Smooth muscle cell (in vitro differentiated cells): ENCODE measurements around the gene SRPRA. TPM values are rescaled to one million over a fixed set of nuclear protein-coding genes. Genes with fewer than 3 reads are reported as not detected.

Experiments
- DNase-seq: peaks from one replicate; lab custom pipeline; 2025; ENCODE audit not compliant: unreplicated experiment; lab: John Stamatoyannopoulos, UW
- H2AFZ ChIP-seq: fragments of 200-600 bp; sonication (generic); 2 replicates; pipeline ENCODE4 v1.6.0; 2016; ENCODE audit warnings: antibody characterized with exemption, low read depth, mild to moderate bottlenecking
- H3F3A ChIP-seq: fragments of 200-600 bp; sonication (generic); 2 replicates; pipeline ENCODE4 v1.6.0; 2017; ENCODE audit warnings: antibody characterized with exemption, low read depth
- H3K27ac ChIP-seq: fragments of 200-600 bp; sonication (generic); 2 replicates; pipeline ENCODE4 v1.5.1; 2016; ENCODE audit warnings: low read depth, mild to moderate bottlenecking
- H3K27me3 ChIP-seq: fragments of 200-600 bp; sonication (generic); 2 replicates; pipeline ENCODE4 v1.6.1; 2016; ENCODE audit warnings: low read depth, mild to moderate bottlenecking
- H3K36me3 ChIP-seq: fragments of 200-600 bp; sonication (generic); 2 replicates; pipeline ENCODE4 v1.5.1; 2016; ENCODE audit warnings: low read depth
- H3K4me1 ChIP-seq: fragments of 200-600 bp; sonication (generic); 2 replicates; pipeline ENCODE4 v1.5.1; 2016; ENCODE audit warnings: low read depth
- H3K4me2 ChIP-seq: fragments of 200-600 bp; sonication (generic); 2 replicates; pipeline ENCODE4 v1.6.0; 2016; ENCODE audit warnings: mild to moderate bottlenecking
- H3K4me3 ChIP-seq: fragments of 200-600 bp; sonication (generic); 2 replicates; pipeline ENCODE4 v1.5.1; 2016; ENCODE audit warnings: mild to moderate bottlenecking
- H3K79me2 ChIP-seq: fragments of 200-600 bp; sonication (generic); 2 replicates; pipeline ENCODE4 v1.6.0; 2016; ENCODE audit warnings: low read depth, mild to moderate bottlenecking
- H3K9ac ChIP-seq: fragments of 200-600 bp; sonication (generic); 2 replicates; pipeline ENCODE4 v1.6.0; 2016; ENCODE audit warnings: low read depth
- H3K9me3 ChIP-seq: fragments of 200-600 bp; sonication (generic); replicated peaks from 2 replicates; pipeline ENCODE4 v1.5.1; 2016; ENCODE audit warnings: low read depth
- H4K20me1 ChIP-seq: fragments of 200-600 bp; sonication (generic); 2 replicates; pipeline ENCODE4 v1.6.0; 2016; ENCODE audit warnings: low read depth
- WGBS: methylation state at CpG from one replicate; pipeline ENCODE4 v1.1.7; 2016; ENCODE audit warnings: low lambda C conversion rate; 5-methylcytosine and 5-hydroxymethylcytosine counted together
- polyA plus RNA-seq: library from polyadenylated mRNA; unstranded; fragments of >200 nt; fragmentation: Nextera tagmentation; extraction: Ambion mirVana; gene quantifications from 2 replicates; pipeline ENCODE4 v1.2.1, GENCODE V29; 2016
- small RNA-seq: library from RNA; depleted of rRNA; stranded (forward); fragments of <200 nt; gene quantifications from one replicate; pipeline ENCODE3, GENCODE V24; 2014
- total RNA-seq: library from RNA; depleted of rRNA; stranded (reverse); fragments of >200 nt; gene quantifications from 2 replicates; pipeline ENCODE4 v1.2.3, GENCODE V29; 2014
- TF ChIP-seq, protein P1 (sequence below): fragments of 200-600 bp; sonication (generic); IDR thresholded peaks from 2 replicates; pipeline ENCODE4 v1.5.1; 2017; ENCODE audit warnings: borderline replicate concordance, mild to moderate bottlenecking, antibody characterized with exemption; ENCODE audit not compliant: insufficient read depth, poor library complexity, severe bottlenecking

Gene SRPRA
- total and polyA plus RNA-seq, 2 experiments from 2014 or later, result 106 to 115 TPM

- Histone ChIP-seq H4K20me1 (peaks cover 87% of the 10 kb centered on the region), H3K36me3 (no peaks in the 10 kb centered on the region), H3K79me2 (peaks cover 96% of the 10 kb centered on the region), H2AFZ (no peak overlapping the region), H3K4me1 (peaks cover 9% of the 10 kb centered on the region), H3K27me3 (no peaks in the 10 kb centered on the region), H3F3A (no peaks in the 10 kb centered on the region), H3K4me3 (no peak overlapping the region), H3K27ac (no peak overlapping the region), H3K4me2 (no peak overlapping the region), H3K9me3 (no peaks in the 10 kb centered on the region), H3K9ac (no peak overlapping the region)
- 93% methylated on average over 6 of the region's 6 CpGs for WGBS
- no peak for DNase-seq
- TF ChIP-seq, protein P1, sequence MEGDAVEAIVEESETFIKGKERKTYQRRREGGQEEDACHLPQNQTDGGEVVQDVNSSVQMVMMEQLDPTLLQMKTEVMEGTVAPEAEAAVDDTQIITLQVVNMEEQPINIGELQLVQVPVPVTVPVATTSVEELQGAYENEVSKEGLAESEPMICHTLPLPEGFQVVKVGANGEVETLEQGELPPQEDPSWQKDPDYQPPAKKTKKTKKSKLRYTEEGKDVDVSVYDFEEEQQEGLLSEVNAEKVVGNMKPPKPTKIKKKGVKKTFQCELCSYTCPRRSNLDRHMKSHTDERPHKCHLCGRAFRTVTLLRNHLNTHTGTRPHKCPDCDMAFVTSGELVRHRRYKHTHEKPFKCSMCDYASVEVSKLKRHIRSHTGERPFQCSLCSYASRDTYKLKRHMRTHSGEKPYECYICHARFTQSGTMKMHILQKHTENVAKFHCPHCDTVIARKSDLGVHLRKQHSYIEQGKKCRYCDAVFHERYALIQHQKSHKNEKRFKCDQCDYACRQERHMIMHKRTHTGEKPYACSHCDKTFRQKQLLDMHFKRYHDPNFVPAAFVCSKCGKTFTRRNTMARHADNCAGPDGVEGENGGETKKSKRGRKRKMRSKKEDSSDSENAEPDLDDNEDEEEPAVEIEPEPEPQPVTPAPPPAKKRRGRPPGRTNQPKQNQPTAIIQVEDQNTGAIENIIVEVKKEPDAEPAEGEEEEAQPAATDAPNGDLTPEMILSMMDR, result no peak
Measured at GRCh38 chr11:126216526-126217305, 52.0 kb downstream of the SRPRA start.

- no peak for DNase-seq
- H3K9ac ChIP-seq, result no peak overlapping the region
- H3K4me2 ChIP-seq, result no peak overlapping the region
- peak overlapping the region; percentile 32 for H3K4me3 ChIP-seq
- H2AFZ ChIP-seq, result no peak overlapping the region
- no peaks in the 10 kb centered on the region for H3F3A ChIP-seq
- H3K27ac ChIP-seq, result no peak overlapping the region
- peaks cover 13% of the 10 kb centered on the region for H3K4me1 ChIP-seq
- TF ChIP-seq, protein P1, result no peak
- H3K9me3 ChIP-seq, result no peaks in the 10 kb centered on the region
- peaks cover 85% of the 10 kb centered on the region for H3K79me2 ChIP-seq
- WGBS, result 56% methylated on average over 6 of the region's 6 CpGs
- H3K27me3 ChIP-seq, result no peaks in the 10 kb centered on the region
- H3K36me3 ChIP-seq, result no peaks in the 10 kb centered on the region
- H4K20me1 ChIP-seq, result peaks cover 68% of the 10 kb centered on the region
Measured at GRCh38 chr11:126214841-126215240, 53.9 kb downstream of the SRPRA start.

DNA sequence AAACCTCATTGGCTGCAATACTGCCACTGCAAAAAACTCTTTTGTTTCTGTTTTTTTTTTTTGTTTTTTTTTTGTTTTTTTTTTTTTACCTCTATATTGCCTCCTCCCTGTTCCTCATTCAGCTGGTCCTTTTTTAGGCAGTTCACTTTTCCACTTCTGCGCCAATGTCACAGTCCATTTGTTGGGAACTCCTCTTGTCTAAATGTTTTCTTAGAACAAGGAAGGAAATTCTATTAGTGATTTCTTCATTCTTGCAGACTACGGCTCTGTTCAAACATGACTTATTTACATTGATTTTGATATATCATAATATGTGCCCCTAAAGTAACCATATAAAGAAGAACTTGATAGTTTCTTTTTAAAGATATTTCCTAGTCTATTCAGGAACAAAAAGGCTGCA is 54.3 kb downstream of the SRPRA start:
- no peaks in the 10 kb centered on the region for H3K9me3 ChIP-seq
- peaks cover 13% of the 10 kb centered on the region for H3K4me1 ChIP-seq
- no peak overlapping the region for H3K27ac ChIP-seq
- WGBS, result 72% methylated on average over 2 of the region's 2 CpGs
- peak overlapping the region; percentile 32 for H3K4me3 ChIP-seq
- no peak overlapping the region for H3K4me2 ChIP-seq
- H2AFZ ChIP-seq, result no peak overlapping the region
- peaks cover 81% of the 10 kb centered on the region for H3K79me2 ChIP-seq
- H3K27me3 ChIP-seq, result no peaks in the 10 kb centered on the region
- H3K9ac ChIP-seq, result no peak overlapping the region
- H3F3A ChIP-seq, result no peaks in the 10 kb centered on the region
- no peaks in the 10 kb centered on the region for H3K36me3 ChIP-seq
- TF ChIP-seq, protein P1, result no peak
- DNase-seq, result no peak
- H4K20me1 ChIP-seq, result peaks cover 64% of the 10 kb centered on the region

Small RNA genes lying within 50 kb of the gene (small RNA-seq; reads per million reads assigned to genes)
- gene RN7SL351P, result not detected
- not detected for gene RNU4-86P

Other genes starting within 250 kb of the SRPRA start
- gene CDON, start 206.0 kb downstream of the SRPRA start, total RNA-seq, result 14.8 and 21.1 TPM in 2 replicates
- gene CDON, start 206.0 kb downstream of the SRPRA start, polyA plus RNA-seq, result 1.6 and 7.0 TPM in 2 replicates
- 11.1 and 34.1 TPM in 2 replicates for gene RPUSD4, start 57.2 kb downstream of the SRPRA start, total RNA-seq
- gene RPUSD4, start 57.2 kb downstream of the SRPRA start, polyA plus RNA-seq, result 7.6 and 8.6 TPM in 2 replicates
- gene FAM118B, start 57.1 kb downstream of the SRPRA start, total RNA-seq, result 14.3 and 32.1 TPM in 2 replicates
- 26.1 and 31.6 TPM in 2 replicates for gene FAM118B, start 57.1 kb downstream of the SRPRA start, polyA plus RNA-seq
- gene FOXRED1, start 259 bp upstream of the SRPRA start, total RNA-seq, result 8.1 and 18.6 TPM in 2 replicates
- 22.1 and 27.9 TPM in 2 replicates for gene FOXRED1, start 259 bp upstream of the SRPRA start, polyA plus RNA-seq
- 3.5 and 3.7 TPM in 2 replicates for gene TIRAP, start 14.2 kb upstream of the SRPRA start, total RNA-seq
- 2.9 and 5.1 TPM in 2 replicates for gene TIRAP, start 14.2 kb upstream of the SRPRA start, polyA plus RNA-seq
- gene DCPS, start 35.2 kb upstream of the SRPRA start, total RNA-seq, result 8.9 and 19.0 TPM in 2 replicates
- 25.4 and 34.1 TPM in 2 replicates for gene DCPS, start 35.2 kb upstream of the SRPRA start, polyA plus RNA-seq
- 36.5 and 60.3 TPM in 2 replicates for gene ST3GAL4, start 86.8 kb upstream of the SRPRA start, total RNA-seq
- 58.5 and 60.9 TPM in 2 replicates for gene ST3GAL4, start 86.8 kb upstream of the SRPRA start, polyA plus RNA-seq